GM21529 (cell line): ENCODE measurements around the gene DHX58.

Experiments
- ATAC-seq: cut with Tn5 transposase; IDR thresholded peaks from one replicate; pipeline ENCODE4 v1.9.1; 2021; ENCODE audit not compliant: unreplicated experiment

Gene DHX58

GRCh38 chr17:42130310-42130936 is 17.9 kb upstream of the DHX58 start:
- no peak for ATAC-seq

DNA sequence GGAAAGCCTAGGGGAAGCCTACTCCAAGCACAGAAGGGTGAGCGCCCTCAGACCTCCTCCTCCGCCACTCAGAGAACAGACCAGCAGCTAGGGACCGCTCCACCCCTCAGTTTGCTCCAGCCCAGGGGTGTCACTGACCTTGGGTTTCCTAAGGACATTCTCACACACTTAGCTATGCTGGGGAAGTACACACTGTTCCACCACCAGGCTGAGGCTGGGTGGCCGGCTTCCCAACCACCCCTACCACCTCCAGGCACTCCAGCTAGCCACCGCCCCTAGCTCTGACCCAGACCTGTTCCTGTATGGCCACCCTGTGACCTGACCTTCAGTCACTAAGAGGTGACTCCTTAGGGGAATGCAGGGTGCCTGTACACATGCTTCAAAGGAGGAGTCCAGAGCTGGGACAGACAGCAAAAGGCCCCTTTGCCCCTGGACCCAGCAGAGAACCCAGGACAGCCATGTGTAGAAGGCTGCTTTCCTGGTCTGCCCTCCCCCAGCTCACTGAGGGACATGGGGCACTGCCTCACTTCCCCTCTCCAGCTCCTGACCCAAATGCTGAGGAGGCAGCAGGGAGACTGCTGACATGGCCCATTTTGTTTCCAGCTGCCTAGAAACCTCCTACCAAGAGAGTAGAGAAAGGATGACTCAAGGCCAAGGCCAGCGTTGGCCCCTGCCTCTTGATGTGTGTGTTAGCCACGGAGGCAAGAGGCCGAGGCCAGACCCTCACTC is 16.8 kb upstream of the DHX58 start:
- ATAC-seq, result no peak

DNA sequence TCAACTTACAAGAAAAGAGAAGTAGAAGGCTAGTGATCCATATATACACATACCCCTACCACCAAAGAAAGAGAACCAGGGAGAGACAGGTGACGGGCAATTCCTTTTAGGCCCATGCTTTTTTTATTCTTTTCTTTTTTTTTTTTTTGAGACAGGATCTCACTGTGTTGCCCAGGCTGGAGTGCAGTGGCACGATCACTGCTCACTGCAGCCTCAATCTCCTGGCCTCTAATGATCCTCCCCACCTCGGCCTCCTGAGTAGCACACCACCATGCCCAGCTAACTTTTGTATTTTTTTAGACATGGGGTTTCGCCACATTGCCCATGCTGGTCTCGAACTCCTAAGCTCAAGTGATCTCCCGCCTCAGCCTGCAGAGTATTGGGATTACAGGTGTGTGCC is 14.9 kb upstream of the DHX58 start:
- ATAC-seq, result no peak

DNA sequence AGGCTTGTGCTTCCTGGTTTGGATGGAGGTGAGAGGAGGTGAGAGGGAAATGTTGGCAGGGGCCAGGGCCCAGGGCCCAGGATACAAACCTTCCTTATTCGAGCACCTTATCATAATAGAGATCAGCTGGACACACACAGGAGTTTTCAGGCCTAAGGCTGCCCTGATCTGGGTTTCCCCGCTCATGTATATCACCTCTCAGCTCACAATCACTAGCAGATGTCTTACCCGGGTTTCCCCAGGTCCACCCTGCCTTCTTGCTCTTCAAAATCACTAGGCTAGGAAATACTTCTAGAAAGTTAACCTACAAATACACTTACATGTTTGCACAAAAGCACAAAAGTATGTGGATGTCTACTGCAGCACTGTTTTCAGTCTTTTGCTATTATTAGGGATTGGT is 14.3 kb upstream of the DHX58 start:
- no peak for ATAC-seq

DNA sequence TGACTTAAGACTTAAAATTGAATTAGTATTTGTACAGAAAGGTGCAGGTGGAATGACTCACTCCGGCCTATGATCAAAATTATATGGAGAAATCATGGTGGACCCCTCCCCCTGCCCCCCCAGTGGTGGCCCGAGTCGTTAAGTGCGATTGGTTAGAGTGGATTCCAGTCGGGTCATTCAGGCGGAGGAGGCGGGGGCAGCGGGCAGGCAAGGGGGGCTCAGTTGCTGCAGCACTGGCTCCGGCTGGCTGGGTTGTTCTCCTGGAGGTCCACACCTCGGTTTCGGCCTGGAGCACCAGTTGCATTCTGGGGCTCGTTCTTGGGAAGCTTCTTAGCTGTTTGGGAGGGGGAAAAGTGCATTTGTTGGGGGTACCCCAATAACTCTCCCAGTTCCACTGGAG is 13.1 kb upstream of the DHX58 start:
- no peak for ATAC-seq

DNA sequence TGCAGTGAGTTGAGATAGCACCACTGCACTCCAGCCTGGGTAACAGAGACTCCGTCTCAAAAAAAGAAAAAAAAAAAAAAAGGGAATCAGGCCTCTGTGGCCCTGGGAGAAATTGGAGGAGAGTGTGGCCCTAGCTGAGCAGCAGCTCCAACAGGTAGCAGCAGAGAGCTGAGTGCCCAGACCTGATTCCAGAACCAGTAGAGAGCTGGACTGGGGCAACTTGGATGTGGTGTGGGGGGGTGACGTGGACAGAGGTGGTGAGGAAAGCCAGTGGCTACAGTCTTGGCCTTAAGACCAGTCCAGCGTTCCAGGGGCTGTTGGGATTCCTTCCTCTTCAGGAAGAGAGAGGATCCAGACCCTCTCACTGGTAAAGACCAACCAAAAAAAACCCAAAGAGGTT is 11.7 kb upstream of the DHX58 start:
- no peak for ATAC-seq

DNA sequence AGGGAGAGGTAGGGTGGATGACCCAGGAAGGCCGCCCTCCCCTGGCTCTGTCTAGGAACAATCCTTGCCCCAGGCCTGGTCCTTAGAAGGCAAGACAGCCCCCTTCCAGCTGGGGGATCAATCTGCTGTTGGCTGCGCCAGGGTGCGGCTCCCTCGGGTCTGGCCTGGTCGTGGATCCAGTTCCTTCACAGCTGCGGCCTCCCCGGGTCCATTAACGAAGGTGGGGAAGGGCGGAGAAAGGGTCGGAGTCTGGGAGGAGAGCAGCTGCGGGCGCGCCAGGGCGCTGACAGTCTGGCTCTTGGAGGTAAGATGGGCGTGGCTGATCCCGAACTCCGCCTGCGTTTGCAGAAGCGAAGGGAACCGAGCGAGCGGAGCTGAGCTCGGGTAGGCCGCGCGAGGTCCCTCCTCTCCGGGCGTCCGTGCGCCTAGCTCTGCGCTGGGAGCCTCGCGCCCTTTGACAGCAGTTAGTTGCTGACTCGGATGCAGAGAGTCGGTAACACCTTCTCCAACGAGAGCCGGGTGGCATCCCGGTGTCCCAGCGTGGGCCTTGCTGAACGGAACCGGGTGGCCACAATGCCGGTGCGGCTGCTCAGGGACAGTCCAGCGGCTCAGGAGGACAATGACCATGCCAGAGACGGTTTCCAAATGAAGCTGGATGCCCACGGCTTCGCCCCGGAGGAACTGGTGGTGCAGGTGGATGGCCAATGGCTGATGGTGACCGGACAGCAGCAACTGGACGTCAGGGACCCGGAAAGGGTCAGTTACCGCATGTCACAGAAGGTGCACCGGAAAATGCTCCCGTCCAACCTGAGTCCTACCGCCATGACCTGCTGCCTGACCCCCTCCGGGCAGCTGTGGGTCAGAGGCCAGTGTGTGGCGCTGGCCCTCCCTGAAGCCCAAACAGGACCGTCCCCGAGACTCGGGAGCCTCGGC is 10.1 kb upstream of the DHX58 start, which contains the start of gene HSPB9:
Gene HSPB9, plus strand, starts transcription at position 434 of the 933 bp plus-strand sequence. Its CDS starts 47 bp downstream, at position 481.
- no peak for ATAC-seq

- ATAC-seq, result peak; percentile 69
These were observed 8.6 kb upstream of the DHX58 start, which contains the start of gene KAT2A for GRCh38 chr17:42120770-42121769. Gene KAT2A, minus strand, starts transcription at chr17:42121367. Its CDS starts 63 bp downstream, at chr17:42121304.

DNA sequence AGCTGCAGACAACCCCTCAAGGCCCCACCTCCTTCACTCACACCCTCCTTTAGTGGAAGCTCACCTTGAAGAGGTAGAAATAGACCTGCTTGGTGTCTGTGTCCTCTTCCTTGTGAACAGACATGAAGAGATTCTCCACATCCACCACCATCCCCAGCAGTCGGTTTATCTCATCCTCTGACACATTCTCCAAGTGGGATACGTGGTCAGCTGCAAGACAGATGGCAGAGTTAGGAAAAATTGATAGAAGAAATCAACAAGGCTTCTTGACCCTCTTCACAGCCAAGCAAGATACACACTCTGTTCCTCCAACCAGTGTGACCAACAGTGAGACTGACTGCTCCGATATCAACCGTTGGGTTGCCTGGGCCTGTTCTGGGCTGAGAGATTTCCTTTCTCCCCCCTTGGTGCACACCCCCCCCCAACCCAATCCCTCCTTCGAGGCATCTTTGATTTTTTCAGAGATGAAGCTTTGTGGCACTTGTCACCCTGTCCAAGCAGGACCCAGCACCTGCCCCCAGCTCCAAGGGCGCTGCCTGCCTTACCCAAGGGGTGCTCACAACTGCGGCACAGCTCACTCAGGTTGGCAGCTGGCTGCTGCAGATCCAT is 7.8 kb upstream of the DHX58 start:
- ATAC-seq, result no peak

- ATAC-seq, result no peak
These were observed 6.8 kb upstream of the DHX58 start for GRCh38 chr17:42119301-42119700.

DNA sequence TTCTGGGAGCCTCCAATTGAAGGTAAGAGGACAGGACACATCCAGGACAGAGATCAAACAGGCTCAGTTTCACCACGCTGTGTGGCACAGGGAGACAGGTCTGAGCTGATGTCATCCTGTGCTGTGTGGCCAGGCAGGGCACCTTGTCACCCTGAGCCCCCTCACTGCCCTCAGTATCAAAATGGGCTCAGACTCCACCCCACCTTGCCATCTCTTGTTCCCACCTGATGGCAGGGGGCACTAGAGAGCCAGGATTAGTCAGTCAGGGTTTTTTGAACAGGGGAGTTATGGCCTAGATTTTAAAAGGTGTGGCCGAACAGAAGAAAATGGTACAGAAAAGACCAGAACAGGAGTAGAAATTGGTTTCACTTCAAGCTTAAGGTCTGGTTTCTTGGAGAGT is 6.0 kb upstream of the DHX58 start:
- ATAC-seq, result no peak

- no peak for ATAC-seq
These were observed 5.6 kb upstream of the DHX58 start for GRCh38 chr17:42118126-42118510.

DNA sequence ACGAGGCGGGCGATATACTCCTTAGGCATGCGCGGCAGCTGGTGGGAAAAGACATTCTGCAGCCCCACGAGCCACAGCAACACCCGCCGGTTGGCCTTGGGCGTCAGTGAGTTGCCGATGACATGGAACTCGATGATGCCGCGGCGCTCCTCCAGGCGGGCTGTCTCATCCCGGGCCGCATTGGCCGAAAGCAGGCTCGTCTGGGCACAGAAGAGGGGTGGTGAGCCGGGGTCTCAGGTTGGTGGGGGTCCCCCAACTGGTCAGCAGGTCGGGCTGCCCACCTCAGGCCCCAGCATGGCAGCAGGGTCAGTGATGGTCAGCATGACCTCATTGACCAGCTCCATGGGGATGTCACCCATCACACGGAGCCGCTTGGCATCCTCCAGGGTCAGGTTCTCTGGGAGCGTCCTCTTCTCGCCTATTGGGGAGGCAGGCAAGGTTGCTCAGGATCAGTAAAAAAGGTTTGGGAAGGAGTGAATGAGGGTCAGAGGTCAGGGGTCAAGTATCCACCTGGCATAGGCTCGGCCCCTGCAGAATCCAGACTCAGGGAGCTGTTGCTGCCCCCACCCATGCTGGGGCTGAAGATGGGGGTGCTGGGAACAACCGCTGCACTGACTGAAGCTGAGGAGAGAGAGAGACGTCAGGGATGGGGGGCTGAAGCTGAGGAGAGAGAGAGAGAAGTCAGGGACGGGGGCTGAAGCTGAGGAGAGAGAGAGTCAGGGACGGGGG is 5.0 kb upstream of the DHX58 start:
- no peak for ATAC-seq

DNA sequence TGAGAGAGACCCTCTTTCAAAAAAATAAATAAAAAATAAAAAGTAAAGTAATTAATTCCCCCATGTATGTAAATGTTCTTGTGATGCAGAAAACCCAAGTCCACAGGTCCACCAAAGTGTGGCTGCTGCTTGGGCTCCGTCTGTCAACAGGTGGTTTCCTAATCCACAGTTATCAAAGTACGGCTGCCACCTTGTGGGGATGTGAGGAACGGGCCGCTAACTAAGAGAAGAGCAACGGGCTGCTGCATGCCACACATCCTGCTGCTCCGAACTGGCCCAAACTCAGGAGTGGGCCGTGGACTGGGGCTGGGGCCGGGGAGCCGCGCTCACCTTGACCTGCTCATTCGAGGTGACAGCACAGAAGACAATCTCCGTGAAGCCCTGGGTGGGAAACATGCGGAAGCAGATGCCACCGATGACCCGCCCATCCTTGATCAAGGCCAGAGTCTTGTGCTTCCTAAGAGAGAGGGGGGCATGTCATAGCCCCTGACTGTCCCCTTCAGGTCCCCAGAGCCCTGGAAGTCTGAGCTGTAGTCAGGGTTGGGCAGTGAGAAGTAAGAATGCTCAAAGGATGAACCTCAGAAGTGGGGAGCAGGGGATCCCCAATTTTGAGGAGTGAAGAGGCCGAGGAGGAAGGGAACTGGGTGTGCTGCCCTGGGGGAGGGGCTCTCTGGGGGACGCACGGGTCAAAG is 4.3 kb upstream of the DHX58 start:
- no peak for ATAC-seq

DNA sequence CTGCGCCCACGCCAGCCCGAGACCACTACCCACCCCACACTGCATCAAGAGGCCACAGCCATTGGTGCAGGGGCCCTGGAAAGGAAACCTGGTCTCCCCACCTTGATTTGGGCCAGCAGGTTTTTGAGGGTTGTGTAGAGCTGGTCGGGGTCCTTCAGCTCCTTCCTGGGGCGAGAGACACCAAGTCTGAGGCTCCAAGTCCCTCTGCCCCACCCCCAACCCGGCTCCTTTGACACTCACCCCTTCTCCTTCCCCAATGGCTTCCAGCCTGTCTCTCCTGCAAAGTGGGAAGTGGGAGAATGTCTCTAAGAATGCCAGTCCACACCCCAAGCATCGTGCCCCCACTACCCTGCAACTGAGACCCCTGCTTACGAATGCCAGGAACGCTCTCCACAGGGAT is 1.6 kb upstream of the DHX58 start:
- ATAC-seq, result no peak

DNA sequence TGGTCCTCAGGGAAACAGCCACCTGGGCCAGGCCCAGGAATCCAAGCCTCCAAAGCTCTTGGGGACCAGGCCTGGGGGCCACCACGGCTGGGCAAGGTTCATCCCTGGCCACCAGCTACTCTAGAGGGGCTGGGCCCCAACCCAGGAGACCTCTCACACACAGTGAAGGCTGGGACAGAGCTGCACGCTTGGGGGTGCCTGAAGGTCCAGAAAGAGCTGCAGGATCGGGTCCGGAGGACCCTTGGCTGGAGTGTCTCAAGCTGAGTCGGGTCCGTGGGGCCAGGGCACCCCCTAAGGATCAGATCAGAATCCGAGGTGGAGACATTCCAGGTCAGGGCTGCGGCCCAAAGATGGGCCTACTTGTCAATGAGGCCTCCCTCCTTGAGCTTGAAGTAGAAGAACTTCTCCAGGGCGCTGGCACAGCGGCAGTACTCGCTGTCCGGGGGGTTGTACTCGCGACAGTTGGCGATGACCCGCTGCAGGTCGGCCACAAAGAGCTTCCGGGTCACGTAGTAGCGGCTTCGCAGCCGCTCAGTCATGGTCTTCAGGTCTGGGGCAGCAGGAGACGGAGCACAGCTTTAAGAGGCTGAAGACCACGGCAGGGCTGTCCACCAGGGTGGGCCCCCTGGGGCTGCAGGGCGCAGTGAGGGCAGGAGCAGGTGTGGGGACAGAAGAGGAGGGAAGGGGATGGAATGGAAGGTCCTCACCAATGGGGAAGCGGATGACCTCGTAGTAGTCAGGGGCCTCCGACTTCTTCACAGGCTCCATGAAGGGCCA is 967 bp upstream of the DHX58 start:
- ATAC-seq, result no peak

DNA sequence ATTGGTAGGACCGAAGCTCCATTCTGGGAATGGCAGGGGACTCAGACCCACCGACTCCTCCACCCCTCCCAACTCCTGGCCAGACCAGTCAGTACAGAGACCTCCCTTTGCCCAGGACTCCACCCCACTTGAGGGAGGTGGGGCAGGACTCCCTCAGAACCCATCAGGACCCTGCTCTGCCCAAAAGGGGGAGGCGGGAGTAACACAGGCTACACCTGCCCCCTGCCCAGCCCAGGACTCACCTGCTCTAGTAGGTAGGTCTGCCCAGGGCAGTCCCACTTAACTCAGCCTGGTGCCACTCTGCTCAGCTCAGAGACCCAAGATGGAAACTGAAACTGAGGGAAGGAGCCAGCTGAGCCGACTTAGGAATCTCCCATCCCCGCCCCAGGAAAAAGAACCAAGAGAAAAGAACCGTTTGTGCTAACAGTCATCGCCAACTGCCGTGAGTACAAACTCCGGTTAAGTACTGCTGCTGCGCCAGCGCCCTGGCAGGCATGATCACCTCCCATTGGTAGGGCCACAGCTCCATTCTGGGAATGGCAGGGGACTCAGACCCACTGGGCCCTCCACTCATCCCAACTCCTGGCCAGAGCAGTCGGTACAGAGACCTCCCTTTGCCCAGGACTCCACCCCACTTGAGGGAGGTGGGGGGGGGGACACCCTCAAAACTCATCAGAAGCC is 503 bp downstream of the DHX58 start:
- ATAC-seq, result no peak
